ENCODE measurements around the gene OR8A1.

The OR8A1 gene

GRCh38 chr11:124569697-124570096 is at the start of gene OR8A1:
TSS of gene OR8A1 (plus strand) at chr11:124569997. CDS start at chr11:124570120, 123 bp downstream.
- no peak for TF ChIP-seq CTCF (IDR thresholded peaks at IDR 0.05; ENCODE audit: control insufficient read depth, extremely low read depth, insufficient read depth)
- no peak within 1 kb of the TSS for H3K4me3 ChIP-seq (ENCODE audit: low read depth, low read length)
- DNase-seq (ENCODE audit: low read depth), result no peak

GRCh38 chr11:124520550-124520854 is 49.3 kb upstream of the OR8A1 start:
- H3K4me3 ChIP-seq (ENCODE audit: low read depth, low read length), result no peak overlapping the region
- no peak for DNase-seq (ENCODE audit: low read depth)
- TF ChIP-seq CTCF (IDR thresholded peaks at IDR 0.05; ENCODE audit: control insufficient read depth, extremely low read depth, insufficient read depth), result no peak

DNA sequence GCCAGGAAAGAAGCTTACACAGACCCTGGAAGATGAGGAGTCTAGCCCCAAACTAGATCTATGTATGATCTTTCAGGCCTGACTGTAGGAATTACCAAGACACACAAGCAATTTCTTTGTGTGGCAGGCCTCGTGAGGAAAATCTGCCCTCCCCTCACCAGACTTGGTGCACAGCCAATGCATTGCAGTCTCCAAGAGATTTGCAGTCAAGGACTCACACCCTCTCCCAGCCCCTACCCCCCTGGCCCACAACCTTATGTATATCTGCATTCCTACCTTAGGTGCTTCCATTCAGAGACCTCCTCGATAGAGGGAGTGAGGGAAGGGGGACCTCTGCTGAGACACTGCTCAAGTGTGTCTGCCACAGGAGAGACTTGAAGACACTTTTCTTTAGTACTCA is 36.2 kb upstream of the OR8A1 start:
- TF ChIP-seq CTCF (IDR thresholded peaks at IDR 0.05; ENCODE audit: control insufficient read depth, extremely low read depth, insufficient read depth), result no peak

GRCh38 chr11:124534051-124534450 is 35.7 kb upstream of the OR8A1 start:
- DNase-seq (ENCODE audit: low read depth), result no peak
- H3K4me3 ChIP-seq (ENCODE audit: low read depth, low read length), result no peak overlapping the region
- no peak for TF ChIP-seq CTCF (IDR thresholded peaks at IDR 0.05; ENCODE audit: control insufficient read depth, extremely low read depth, insufficient read depth)

More for the DNA sequence above, 36.2 kb upstream of the OR8A1 start:
- no peak overlapping the region for H3K4me3 ChIP-seq (ENCODE audit: low read depth, low read length)
- DNase-seq (ENCODE audit: low read depth), result no peak

DNA sequence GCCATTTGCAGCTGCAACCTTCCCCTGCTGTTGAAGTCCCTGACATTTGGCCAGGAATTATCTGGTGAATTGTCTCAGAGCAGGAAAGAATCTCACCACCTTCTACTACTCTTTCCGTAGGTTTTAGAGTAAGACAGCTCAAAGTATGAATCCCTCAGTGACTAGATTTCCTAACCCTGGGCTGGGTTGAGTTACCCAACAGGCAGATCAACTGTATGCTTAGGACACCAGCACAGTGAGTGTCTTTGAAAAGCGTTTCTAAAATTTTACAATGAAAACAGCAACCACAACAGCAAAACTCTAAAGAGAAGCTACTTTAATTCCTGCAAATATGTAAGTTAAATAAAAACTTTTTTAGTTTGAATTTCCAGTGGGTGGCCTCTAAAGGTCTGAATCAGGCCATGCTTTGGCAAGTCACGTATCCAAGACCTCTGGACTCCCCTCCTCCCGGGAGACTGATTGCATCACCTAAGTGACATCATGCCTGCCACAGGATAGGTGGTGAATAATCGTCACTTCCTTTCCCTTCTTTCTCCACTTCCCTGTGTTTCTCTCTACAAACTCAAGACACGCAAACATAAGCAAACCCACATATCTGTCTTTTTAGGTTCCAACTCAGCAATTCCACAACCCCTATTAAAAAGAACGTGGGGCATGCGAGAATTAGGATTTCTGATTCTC is 34.1 kb upstream of the OR8A1 start:
- H3K4me3 ChIP-seq (ENCODE audit: low read depth, low read length), result no peak overlapping the region
- no peak for DNase-seq (ENCODE audit: low read depth)
- TF ChIP-seq CTCF (IDR thresholded peaks at IDR 0.05; ENCODE audit: control insufficient read depth, extremely low read depth, insufficient read depth), result no peak

- no peak overlapping the region for H3K4me3 ChIP-seq (ENCODE audit: low read depth, low read length)
- DNase-seq (ENCODE audit: low read depth), result peak; percentile 14
- no peak for TF ChIP-seq CTCF (IDR thresholded peaks at IDR 0.05; ENCODE audit: control insufficient read depth, extremely low read depth, insufficient read depth)
These were observed 33.3 kb upstream of the OR8A1 start for GRCh38 chr11:124536520-124536919.

- peak; percentile 76 for DNase-seq (ENCODE audit: low read depth)
- no peak for TF ChIP-seq CTCF (IDR thresholded peaks at IDR 0.05; ENCODE audit: control insufficient read depth, extremely low read depth, insufficient read depth)
- no peak overlapping the region for H3K4me3 ChIP-seq (ENCODE audit: low read depth, low read length)
These were observed 31.8 kb upstream of the OR8A1 start for GRCh38 chr11:124538019-124538418.

Measured in LNCaP clone FGC (cell line).